Renal pelvis (tissue), 12 donors: ENCODE results near the gene ASAP3. TPM values are rescaled to one million over a fixed set of nuclear protein-coding genes. Genes with fewer than 3 reads are reported as not detected.
A peak's percentile ranks its signal among the peaks of the same experiment; 100 is the strongest.

Experiments
- DNase-seq: peaks from one replicate; pipeline ENCODE4 v3.0.0-alpha.2; 2013
- long read RNA-seq, 16 experiments: transcript quantifications; one replicate each; lab custom pipeline, GENCODE V29; 2026
- polyA plus RNA-seq, 3 donors: library from polyadenylated mRNA; unstranded; fragments of 120-200 nt; gene quantifications; one replicate each; pipeline ENCODE4 v1.2.1, GENCODE V29; 2013; ENCODE audit not compliant: insufficient read length in 3 of 3

The ASAP3 gene
- polyA plus RNA-seq: 10 to 100 TPM; 33.3 to 38.7 (median 34.2) TPM
- long read RNA-seq, donor 1, full-length matches to known transcripts: 2 of 2 reads
- long read RNA-seq, donor 1, partial matches to known transcripts: 0 of 2 reads
- long read RNA-seq, donor 1, other reads (novel, unspliced or antisense): 0 of 2 reads
- long read RNA-seq, donor 2, full-length matches to known transcripts: 3 of 3 reads
- long read RNA-seq, donor 2, partial matches to known transcripts: 0 of 3 reads
- long read RNA-seq, donor 2, other reads (novel, unspliced or antisense): 0 of 3 reads
- long read RNA-seq, donor 3, full-length matches to known transcripts: 1 of 1 reads
- long read RNA-seq, donor 3, partial matches to known transcripts: 0 of 1 reads
- long read RNA-seq, donor 3, other reads (novel, unspliced or antisense): 0 of 1 reads
- long read RNA-seq, donor 4, full-length matches to known transcripts: 1 of 1 reads
- long read RNA-seq, donor 4, partial matches to known transcripts: 0 of 1 reads
- long read RNA-seq, donor 4, other reads (novel, unspliced or antisense): 0 of 1 reads
- long read RNA-seq, donor 5: 0 reads
- long read RNA-seq, donor 6, full-length matches to known transcripts: 2 of 2 reads
- long read RNA-seq, donor 6, partial matches to known transcripts: 0 of 2 reads
- long read RNA-seq, donor 6, other reads (novel, unspliced or antisense): 0 of 2 reads
- long read RNA-seq, donor 7, full-length matches to known transcripts: 8 of 8 reads
- long read RNA-seq, donor 7, partial matches to known transcripts: 0 of 8 reads
- long read RNA-seq, donor 7, other reads (novel, unspliced or antisense): 0 of 8 reads
- long read RNA-seq, donor 8, full-length matches to known transcripts: 2 of 2 reads
- long read RNA-seq, donor 8, partial matches to known transcripts: 0 of 2 reads
- long read RNA-seq, donor 8, other reads (novel, unspliced or antisense): 0 of 2 reads
- long read RNA-seq, donor 9: 0 reads
- long read RNA-seq, donor 10, full-length matches to known transcripts: 2 of 2 reads
- long read RNA-seq, donor 10, partial matches to known transcripts: 0 of 2 reads
- long read RNA-seq, donor 10, other reads (novel, unspliced or antisense): 0 of 2 reads
- long read RNA-seq, donor 11, full-length matches to known transcripts: 3 of 3 reads
- long read RNA-seq, donor 11, partial matches to known transcripts: 0 of 3 reads
- long read RNA-seq, donor 11, other reads (novel, unspliced or antisense): 0 of 3 reads
- long read RNA-seq, donor 12, full-length matches to known transcripts: 3 of 3 reads
- long read RNA-seq, donor 12, partial matches to known transcripts: 0 of 3 reads
- long read RNA-seq, donor 12, other reads (novel, unspliced or antisense): 0 of 3 reads
- long read RNA-seq, donor 13: 0 reads
- long read RNA-seq, donor 14: 0 reads
- long read RNA-seq, donor 15, full-length matches to known transcripts: 5 of 5 reads
- long read RNA-seq, donor 15, partial matches to known transcripts: 0 of 5 reads
- long read RNA-seq, donor 15, other reads (novel, unspliced or antisense): 0 of 5 reads
- long read RNA-seq, donor 16, full-length matches to known transcripts: 7 of 7 reads
- long read RNA-seq, donor 16, partial matches to known transcripts: 0 of 7 reads
- long read RNA-seq, donor 16, other reads (novel, unspliced or antisense): 0 of 7 reads

DNA sequence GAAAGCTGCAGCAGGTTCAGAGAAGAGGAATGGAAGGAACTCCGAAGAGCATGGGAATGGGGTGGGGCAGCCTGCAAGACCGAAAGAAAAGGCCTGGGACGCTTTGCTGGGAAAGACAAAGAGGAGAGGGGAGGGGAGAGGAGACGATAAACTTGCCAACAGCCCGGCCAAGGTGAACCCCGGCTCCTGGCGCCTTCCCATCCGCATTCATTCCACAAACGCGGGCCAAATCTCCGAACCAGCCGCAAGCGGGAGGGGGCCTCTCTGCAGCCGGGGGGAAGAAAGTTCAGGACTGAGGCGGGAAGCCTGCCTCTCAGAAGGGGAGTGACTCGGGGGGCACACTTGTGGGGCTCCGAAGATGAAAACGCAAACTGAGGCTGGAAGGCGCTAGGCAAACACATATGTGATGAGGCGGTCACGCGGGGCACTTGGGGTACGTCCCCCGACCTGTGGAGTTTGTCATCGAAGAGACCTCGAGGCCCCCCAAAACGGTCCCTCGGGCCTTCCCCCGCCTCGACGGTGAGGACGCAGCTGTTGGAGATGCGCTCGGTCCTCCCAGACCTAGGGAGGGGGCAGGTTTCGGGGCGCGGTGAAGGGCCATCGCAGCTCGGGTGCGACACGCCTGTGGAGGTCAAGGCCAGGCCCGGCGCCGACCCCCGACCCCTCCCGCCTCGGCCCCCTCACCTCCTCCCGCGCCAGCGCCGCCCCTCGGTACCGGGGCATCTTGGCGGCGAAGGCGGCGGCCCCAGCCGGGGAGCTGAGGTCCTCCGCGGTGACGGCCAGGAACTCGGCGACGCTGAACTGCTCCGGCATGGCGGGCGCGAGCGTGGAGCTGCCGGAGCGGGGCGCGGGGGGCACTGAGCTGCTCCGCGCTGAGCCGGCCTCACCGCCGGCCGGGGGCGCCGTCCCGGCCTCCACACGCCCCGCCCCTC, at the start of gene ASAP3:
ASAP3 (minus strand) TSS at position 859 of the 932 bp plus-strand sequence; CDS start at position 813, 46 bp downstream.
- DNase-seq: peak; percentile 30

DNA sequence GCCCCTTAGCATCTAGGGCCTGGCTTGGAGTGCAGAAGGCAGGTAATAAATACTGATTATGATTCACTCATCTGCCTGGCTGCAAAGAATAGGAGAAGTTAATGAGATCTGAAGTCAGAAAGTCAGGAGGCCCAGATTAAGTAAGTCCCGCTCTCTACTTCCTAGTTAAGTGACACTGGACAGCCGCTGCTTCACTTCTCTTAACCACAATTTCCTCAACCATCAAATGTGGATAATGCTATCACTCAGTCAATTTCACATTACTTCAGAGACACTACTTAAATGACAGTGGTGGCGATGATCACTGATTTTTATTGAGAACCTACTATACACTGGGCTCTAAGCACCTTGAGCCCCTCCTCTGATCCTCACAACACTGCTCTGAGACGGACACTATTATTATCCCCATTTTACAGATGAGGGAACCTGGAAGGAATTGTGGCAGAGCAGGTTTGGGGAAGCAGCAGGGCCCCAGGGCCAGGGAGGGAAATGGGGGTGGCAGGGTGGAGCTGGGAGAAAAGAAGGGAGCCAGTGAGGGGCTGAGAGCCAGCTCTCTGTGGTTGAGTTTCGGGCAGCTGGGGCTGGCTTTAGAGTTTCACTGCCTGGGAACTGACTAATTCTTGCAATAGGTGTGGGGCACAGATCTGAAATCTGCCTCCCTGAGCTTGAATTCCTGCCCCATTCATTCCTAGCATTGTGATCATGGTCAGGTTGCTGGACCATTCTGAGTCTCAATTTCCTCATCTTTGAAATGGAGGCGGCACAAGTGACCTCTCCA, 49.5 kb upstream of the ASAP3 start:
- no peak for DNase-seq

DNA sequence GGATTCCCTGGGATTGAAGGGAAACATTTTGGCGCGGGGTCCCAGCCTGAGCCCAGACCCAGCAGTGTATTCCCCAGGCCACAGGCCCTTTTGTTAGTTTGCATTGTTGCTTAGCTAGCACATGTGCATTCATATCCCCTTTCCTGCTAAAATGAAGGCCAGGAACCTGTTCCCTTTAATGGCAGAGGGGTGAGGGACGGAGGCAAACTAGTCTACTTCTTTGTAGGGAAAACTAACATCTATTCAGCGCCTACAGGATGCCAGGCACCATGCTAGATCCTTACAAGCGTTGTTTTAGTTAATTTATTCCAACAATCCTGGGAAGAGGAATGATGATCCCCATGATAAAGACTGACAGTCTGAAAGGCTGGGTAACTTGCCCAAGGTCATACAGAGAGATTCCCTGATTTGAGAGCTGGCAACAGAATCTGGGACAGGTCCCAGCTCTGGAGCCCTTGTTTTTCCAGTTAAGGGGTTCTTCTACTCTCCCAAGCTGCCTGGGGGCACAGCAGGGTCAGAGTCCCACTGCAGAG, 47.6 kb upstream of the ASAP3 start:
- DNase-seq: no peak

DNA sequence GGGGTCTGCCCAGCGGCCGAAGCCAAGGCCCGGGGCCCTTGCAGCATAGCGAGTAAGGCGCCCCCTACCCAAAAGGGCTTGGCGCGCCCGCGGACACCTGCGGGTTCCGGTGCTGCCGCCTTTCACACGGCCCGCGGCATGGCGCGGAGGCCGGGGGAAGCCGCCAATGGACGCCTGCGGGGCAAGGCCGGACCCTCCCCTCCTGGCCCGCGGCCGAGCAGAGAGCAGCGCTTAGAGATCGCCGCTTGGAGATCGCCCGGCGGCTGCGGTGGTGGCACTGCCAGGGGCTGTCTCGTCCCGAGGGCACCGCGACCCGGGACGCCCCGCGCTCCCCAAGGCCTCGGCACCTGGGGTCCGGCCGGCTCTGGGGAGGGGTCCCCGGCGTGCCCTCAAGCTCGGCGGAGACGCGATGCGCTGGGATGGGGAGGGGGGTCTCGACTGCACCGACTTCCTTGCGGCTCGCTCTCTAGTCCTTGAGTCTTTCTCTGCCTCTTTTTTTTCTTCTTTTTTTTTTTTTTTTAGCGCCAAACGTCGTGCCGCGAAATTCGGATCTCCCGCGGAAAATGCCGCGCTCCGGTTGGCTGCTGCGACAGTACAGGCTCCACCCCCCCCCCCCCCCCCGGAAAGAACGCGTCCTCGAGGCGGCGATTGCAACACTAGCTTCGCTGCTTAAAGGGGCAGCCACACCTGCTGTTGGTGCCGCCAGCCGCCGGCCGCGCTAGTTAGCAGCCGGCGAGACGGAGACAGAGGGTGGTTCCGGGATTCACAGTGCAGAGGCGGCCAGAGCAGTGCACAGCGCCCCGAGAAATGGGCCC, 47.0 kb upstream of the ASAP3 start, which contains the start of gene E2F2:
E2F2 (minus strand) TSS at position 487 of the 815 bp plus-strand sequence; CDS start at position 47, 440 bp downstream.
- peak; percentile 88 for DNase-seq

DNA sequence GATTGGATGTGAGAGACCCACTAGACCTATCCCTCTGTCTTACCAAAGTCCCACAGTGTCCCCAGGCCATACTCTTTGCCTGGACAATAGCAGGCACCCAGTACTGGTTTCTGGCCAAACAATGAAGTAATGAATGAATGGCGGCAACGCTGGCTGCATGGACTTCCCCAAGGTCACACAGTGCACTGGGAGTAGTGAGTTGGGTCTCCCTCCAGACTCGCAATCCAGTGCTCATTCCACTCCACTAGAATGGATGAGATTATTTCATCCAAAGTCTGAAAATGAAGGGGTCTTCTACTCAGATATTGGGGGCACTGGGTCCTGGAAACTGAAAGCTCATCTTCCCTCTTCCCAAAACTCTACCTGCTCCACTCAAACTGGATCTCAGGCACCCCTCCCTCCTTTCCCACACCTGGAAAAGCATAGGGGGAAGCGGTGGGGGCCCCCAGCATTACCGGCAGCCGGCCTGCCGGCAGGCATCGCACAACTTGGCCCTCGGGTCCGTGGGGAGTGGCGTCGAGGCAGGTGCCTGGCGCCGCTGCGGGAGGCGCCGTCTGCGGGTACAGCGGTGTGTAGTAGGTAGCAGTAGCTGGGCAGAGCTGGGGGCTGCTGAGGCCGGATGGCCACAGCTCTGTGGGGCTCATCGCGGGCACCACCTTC, 46.2 kb upstream of the ASAP3 start:
- no peak for DNase-seq

DNA sequence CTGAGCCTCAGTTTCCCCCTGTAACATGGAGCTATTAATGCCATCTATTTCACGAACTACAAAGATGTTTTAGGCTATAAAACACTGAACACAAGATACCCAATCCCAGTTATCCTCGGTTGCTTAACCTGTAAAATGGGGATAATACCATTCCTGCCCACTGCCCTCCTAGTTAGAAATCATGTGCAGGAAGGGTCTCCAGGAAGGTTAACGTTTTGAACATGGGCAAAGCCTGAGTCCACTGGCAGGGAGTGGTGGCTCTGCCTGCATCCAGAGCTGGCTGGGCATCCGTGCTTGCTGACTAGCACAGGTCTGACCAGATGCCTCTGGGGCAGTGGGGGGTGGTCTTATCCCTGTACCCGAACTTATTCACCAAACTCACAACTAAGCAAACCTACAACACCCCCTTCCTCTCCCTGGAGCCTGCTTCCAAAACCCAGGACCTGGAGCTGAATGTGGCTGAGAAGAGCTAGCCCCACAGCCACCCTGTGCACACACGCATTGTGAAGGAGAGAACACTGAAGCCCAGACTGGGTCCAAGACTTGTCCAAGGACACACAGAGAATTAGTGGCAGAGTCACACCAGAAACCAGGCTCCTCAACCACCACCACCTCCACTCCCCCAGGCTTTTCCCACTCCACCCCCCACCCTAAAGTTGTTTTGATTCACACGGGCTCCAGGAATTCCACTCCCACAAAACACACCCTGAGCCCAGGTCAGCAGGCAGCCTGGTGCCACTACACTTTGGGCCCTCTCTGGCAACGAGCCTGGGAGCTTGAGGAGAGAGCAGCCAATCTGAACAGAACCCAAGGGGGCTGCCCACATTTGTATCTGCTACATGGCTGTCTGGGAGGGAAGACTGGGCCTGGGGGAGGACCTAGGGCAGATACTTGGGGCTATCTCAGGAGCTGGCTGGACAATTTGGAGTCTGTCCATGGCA, 45.4 kb upstream of the ASAP3 start:
- no peak for DNase-seq

DNA sequence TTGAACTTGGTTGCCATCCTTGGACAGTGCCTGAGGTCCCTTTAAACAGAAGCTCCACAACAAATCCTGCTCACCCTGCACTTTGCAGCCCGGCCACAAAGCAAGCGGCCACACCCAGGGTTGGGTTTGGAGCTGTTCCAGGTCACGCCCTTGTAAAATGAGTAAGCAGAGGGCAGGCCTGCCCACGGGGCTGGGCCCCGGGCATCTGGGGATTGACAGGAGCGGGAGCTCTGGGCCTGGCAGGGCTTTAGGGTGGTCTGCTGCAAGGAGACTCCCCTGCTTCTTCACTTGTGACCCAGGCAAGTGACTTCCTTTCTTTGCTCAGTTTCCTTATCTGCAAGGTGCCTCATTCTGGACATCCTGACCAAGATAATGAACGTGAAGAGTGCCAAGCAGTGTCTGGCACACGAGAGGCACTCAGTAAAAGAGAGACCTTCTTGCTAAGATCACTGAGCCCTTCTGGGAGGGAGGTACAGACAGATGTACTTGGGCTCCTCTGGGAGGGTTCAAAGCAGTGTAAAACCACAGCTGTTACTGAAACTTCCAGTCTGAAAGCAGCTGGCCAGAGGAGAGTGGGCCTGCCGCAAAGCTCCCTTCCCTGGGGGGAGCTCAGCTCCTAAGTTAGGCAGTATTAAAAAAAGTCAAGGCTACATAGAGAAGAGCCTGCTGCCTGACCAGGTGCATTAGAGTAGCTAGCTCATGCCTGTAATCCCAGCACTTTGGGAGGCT, 44.4 kb upstream of the ASAP3 start:
- no peak for DNase-seq

DNA sequence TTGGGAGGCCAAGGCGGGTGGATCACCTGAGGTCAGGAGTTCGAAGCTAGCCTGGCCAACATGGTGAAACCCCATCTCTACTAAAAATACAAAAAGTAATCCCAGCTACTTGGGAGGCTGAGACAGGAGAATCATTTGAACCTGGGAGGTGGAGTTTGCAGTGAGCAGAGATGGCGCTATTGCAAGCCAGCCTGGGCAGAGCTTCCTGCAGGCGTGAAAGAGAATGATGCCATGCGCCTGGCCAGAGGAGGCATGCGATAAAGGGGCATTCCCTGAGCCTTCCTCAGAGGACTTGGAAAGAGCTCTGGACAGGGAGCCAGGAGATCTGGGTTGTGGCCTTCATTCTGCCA, 43.9 kb upstream of the ASAP3 start:
- no peak for DNase-seq

DNA sequence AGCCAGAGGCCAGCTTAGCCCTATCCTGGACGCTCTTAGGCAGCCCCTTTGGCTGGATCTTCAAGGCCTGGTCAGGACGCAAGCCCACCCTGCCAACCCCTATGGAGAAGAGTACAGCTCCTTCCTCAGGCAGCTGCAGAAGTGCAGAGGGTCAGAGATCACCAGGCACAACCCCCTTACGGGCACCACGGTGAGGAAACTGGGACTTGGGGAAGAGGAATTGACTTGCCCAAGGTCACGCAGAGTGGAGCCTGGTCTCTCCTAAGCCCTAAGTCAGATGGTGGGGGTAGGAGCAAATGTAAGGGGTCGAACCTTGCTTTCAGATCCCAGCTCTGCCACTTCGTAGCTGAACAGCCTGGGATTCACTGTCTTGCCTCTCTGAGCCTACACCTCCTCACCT, 43.4 kb upstream of the ASAP3 start:
- DNase-seq: no peak

DNA sequence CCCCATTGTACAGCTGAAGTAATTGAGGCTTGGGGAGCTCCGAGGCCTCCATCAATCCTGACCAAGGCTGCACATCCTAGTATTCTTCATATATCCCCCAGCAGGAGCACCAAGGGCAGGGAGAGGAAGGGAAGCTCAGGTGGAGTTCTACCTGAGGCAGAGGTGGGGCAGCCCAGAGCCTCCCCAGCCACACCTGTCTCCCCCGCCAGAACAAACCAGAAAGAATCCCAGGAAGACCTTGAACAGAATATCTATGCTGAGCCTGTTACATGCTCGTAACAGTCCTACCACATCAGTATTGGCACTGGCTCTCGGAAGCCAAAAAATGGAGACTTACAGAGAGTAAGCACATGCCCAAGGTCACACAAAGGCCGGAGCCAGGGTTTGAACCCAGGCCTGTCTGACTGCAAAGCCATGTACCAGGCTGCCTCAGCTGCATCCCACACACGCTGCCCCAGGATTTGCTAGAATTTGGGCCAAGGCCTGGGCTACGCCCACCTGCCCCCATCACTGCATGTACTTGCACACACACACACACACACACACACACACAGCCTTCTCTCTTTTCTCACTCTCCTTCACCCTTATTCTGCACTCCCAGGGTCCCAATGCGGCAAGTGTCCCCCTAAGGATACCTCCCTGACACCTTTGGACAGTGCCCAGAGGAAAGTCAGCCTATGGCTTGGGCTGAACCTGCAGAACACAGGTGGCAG, 42.5 kb upstream of the ASAP3 start:
- no peak for DNase-seq

DNA sequence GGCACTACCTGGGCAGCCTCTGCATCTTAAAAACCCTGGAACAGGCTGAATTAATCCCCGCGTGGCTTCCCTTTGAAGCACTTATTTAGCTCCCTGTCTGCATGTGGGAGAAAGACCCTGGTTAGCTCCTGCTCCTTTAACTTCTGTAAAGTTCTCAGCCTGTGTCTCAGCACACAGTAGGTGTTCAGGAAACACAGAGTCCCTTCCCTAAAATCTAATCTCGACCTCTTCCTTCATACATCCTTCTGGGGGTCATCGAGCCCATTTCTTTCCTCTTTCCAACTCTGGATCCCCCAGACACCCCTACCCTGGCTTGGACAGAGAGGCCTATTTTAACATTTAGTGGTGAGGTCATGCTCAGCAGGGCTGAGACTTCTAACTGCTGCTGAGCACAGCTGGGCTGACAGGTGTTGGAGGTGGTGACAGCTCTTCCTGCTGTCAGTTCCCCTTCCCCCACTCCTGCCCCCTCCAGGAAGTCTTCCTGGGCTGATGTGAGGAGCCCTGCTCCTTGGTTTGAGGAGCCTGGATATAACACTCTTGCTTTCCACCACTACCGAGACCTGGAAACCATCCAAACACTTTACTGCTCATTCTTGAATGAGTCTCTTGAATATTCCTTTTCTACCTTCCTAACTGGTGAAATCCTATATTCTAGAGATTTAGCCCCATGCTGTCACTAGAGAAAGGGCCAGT, 41.7 kb upstream of the ASAP3 start:
- DNase-seq: no peak

DNA sequence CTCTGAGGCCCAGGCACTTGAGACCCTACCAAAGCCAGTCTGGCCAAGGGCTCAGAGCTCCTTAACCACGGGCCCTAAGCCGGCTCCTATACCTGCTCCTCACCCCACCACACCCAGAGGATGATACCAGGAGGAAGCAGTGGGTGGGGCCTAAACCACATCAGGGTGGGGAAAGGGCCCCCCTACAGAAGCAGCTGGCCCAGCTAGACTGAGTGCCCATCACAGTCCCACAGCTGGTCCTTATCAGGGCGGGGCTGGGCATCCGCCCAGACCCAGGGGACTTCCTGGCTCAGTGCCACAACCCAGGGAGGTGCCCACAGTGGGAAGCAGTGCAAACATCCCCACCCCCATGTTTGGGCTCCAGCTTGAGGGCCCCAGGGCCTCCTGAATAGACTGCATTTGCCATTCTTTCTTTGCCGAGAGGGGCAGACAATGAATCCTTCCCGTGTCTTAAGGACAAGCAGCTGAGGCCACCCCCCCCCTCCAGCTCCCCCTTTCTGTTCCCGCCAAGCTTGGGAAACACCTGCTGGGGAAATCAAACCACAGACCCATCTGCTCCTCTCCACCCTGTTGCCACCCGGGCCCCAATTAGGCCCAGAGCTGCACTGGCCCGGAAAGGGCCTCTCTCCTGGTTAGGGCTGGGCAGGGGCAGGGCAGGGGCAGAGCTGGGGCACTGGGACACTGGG, 40.9 kb upstream of the ASAP3 start:
- no peak for DNase-seq

DNA sequence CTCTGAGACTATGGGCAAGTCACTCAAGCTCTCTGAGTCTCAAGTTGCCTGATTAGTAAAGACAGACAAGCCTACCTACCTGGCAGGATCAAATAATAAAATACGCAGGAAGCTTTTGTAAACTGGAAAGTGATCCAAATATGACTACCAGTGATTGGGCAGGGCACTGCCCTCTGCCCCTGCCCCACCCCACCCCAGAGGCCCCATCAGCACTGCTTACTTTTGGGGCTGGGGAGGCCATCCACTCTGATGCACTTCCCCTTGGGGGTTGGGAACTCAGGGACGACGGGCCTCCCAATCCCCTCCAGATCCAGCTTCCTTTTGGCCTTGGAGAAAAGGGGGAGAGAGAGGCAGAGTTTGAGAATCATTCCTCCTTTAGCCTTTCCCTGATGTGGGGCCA, 40.2 kb upstream of the ASAP3 start:
- no peak for DNase-seq
